CD4-positive, alpha-beta T cell treated with Interleukin-21 for 1 hour (primary cell): ENCODE measurements around the gene FMNL2.

ENCODE experiments used
- DNase-seq: peaks from one replicate; pipeline ENCODE4 v3.0.0-alpha.2; 2020

Gene FMNL2

GRCh38 chr2:152339556-152340286, 4.7 kb downstream of the FMNL2 start:
- DNase-seq: no peak

- DNase-seq: no peak
These were observed 7.5 kb downstream of the FMNL2 start for GRCh38 chr2:152342259-152343046.

GRCh38 chr2:152343426-152343825, 8.5 kb downstream of the FMNL2 start:
- DNase-seq: no peak

GRCh38 chr2:152344579-152345195, 9.7 kb downstream of the FMNL2 start:
- no peak for DNase-seq

GRCh38 chr2:152347076-152347475, 12.1 kb downstream of the FMNL2 start:
- no peak for DNase-seq

GRCh38 chr2:152348388-152348787, 13.4 kb downstream of the FMNL2 start:
- no peak for DNase-seq

- no peak for DNase-seq
These were observed 14.4 kb downstream of the FMNL2 start for GRCh38 chr2:152349416-152349815.

- no peak for DNase-seq
These were observed 15.2 kb downstream of the FMNL2 start for GRCh38 chr2:152350155-152350679.

- DNase-seq: no peak
These were observed 17.6 kb downstream of the FMNL2 start for GRCh38 chr2:152352616-152353015.

- DNase-seq: no peak
These were observed 18.4 kb downstream of the FMNL2 start for GRCh38 chr2:152353364-152353763.

- DNase-seq: no peak
These were observed 19.2 kb downstream of the FMNL2 start for GRCh38 chr2:152354069-152354755.

GRCh38 chr2:152354909-152355308, 19.9 kb downstream of the FMNL2 start:
- DNase-seq: no peak

GRCh38 chr2:152355409-152355831, 20.4 kb downstream of the FMNL2 start:
- DNase-seq: no peak

GRCh38 chr2:152359573-152360363, 24.8 kb downstream of the FMNL2 start:
- DNase-seq: no peak

GRCh38 chr2:152363936-152364335, 29.0 kb downstream of the FMNL2 start:
- DNase-seq: no peak

GRCh38 chr2:152367547-152368390, 32.8 kb downstream of the FMNL2 start:
- DNase-seq: no peak

- no peak for DNase-seq
These were observed 34.3 kb downstream of the FMNL2 start for GRCh38 chr2:152369176-152369860.

GRCh38 chr2:152370783-152371182, 35.8 kb downstream of the FMNL2 start:
- DNase-seq: no peak

GRCh38 chr2:152372438-152372984, 37.5 kb downstream of the FMNL2 start:
- no peak for DNase-seq

- no peak for DNase-seq
These were observed 40.2 kb downstream of the FMNL2 start for GRCh38 chr2:152375174-152375573.
